Esophagus squamous epithelium (tissue), 5 donors: ENCODE data around the gene TTYH2. TPM values are rescaled to one million over a fixed set of nuclear protein-coding genes. Genes with fewer than 3 reads are reported as not detected.

ENCODE experiments used
- DNase-seq: peaks from one replicate; lab custom pipeline; 2025; lab: John Stamatoyannopoulos, UW
- H3K27ac ChIP-seq, 4 donors: fragments of 200-600 bp; sonication (generic); one replicate each; pipeline ENCODE4 v1.5.1; 2016 to 2019; ENCODE audit warnings: mild to moderate bottlenecking in 1 of 4
- H3K27me3 ChIP-seq, 4 donors: fragments of 200-600 bp; sonication (generic); 1 replicate in 3 of 4; 2 replicates in 1 of 4; pipeline versions ENCODE4 v1.5.1 to v1.6.0; 2017 to 2021; ENCODE audit warnings: antibody characterized with exemption in 1 of 4
- H3K36me3 ChIP-seq, 3 donors: fragments of 200-600 bp; sonication (generic); one replicate each; pipeline ENCODE4 v1.5.1; 2016 to 2019
- H3K4me1 ChIP-seq, 3 donors: fragments of 200-600 bp; sonication (generic); one replicate each; pipeline ENCODE4 v1.5.1; 2017 to 2019
- H3K4me3 ChIP-seq, 4 donors: fragments of 200-600 bp; sonication (generic); 1 replicate in 3 of 4; 2 replicates in 1 of 4; pipeline ENCODE4 v1.5.1; 2016 to 2019; ENCODE audit warnings: mild to moderate bottlenecking in 2 of 4, moderate library complexity in 1 of 4
- H3K9me3 ChIP-seq, 3 donors: fragments of 200-600 bp; sonication (generic); one replicate each; pipeline ENCODE4 v1.5.1; 2016 to 2019
- CTCF ChIP-seq, 6 experiments: fragments of 450-650 bp in 4 of 6; fragments of 200-600 bp in 2 of 6; sonication (generic) in 2 of 6; IDR thresholded peaks; one replicate each; pipeline ENCODE4 v1.5.1; 2016 to 2019; ENCODE audit warnings: antibody characterized with exemption in 6 of 6, mild to moderate bottlenecking in 4 of 6, moderate library complexity in 4 of 6
- POLR2A ChIP-seq, 4 donors: fragments of 450-650 bp; IDR thresholded peaks; one replicate each; pipeline ENCODE4 v1.6.1; 2017; ENCODE audit warnings: antibody characterized with exemption in 4 of 4, mild to moderate bottlenecking in 4 of 4, moderate library complexity in 3 of 4
- WGBS, 2 donors: methylation state at CpG; one replicate each; pipeline ENCODE4 v1.1.5; 2018; 5-methylcytosine and 5-hydroxymethylcytosine counted together
- intact Hi-C: fragments of 100-400 bp; cut with DNase I; formaldehyde crosslinking; loops from one replicate; pipeline ENCODE4 v1.15.0; 2022
- total RNA-seq, 4 donors: library from RNA; depleted of rRNA; stranded (reverse); fragments of >200 nt; gene quantifications; one replicate each; pipeline ENCODE4 v1.1.0, GENCODE V29; 2016
- donor health status: DM: yes; HTN: yes; CAD: no.

Gene TTYH2
- total RNA-seq, 4 donors from 2014 or later, result 0.35 to 6.7 (median 1.8) TPM

- intact Hi-C loops, result loop anchor here (10.0 kb wide), 1 partner anchor 736 kb away; no protein-coding TSS in a partner anchor
- 65 to 67% methylated on average over 1 of the region's 1 CpG for WGBS, 2 donors
- Histone ChIP-seq H3K4me1 (no peaks in the 10 kb centered on the region), H3K27me3 (peaks cover 0 to 34% (median 0%) of the 10 kb centered on the region in 4 donors), H3K4me3 (no peak overlapping the region), H3K27ac (no peak overlapping the region), H3K9me3 (no peaks in the 10 kb centered on the region), H3K36me3 (no peaks in the 10 kb centered on the region)
- TF ChIP-seq CTCF (IDR thresholded peaks at IDR 0.05) (no peak), POLR2A (IDR thresholded peaks at IDR 0.05) (no peak)
- DNase-seq, result no peak
These were observed 42.4 kb upstream of the TTYH2 start for GRCh38 chr17:74170924-74171323.

- H3K27ac ChIP-seq, result no peak overlapping the region
- TF ChIP-seq POLR2A (IDR thresholded peaks at IDR 0.05), result no peak
- TF ChIP-seq CTCF (IDR thresholded peaks at IDR 0.05), result no peak
- 41 to 51% methylated on average over 3 of the region's 3 CpGs for WGBS, 2 donors
- intact Hi-C loops, result loop anchor here (10.0 kb wide), 1 partner anchor 738 kb away; no protein-coding TSS in a partner anchor
- peaks cover 0 to 38% (median 0%) of the 10 kb centered on the region in 4 donors for H3K27me3 ChIP-seq
- H3K4me3 ChIP-seq, result no peak overlapping the region
- no peaks in the 10 kb centered on the region for H3K36me3 ChIP-seq
- no peaks in the 10 kb centered on the region for H3K9me3 ChIP-seq
- H3K4me1 ChIP-seq, result no peaks in the 10 kb centered on the region
- DNase-seq, result no peak
These were observed 40.7 kb upstream of the TTYH2 start for GRCh38 chr17:74172700-74173099.

- no peak overlapping the region for H3K4me3 ChIP-seq
- no peaks in the 10 kb centered on the region for H3K36me3 ChIP-seq
- intact Hi-C loops, result loop anchor here (10.0 kb wide), 1 partner anchor 742 kb away; no protein-coding TSS in a partner anchor
- H3K9me3 ChIP-seq, result no peaks in the 10 kb centered on the region
- no peak for DNase-seq
- H3K4me1 ChIP-seq, result no peaks in the 10 kb centered on the region
- no peak for TF ChIP-seq POLR2A (IDR thresholded peaks at IDR 0.05)
- TF ChIP-seq CTCF (IDR thresholded peaks at IDR 0.05), result peak; percentile 37 to 83 (median 75)
- H3K27me3 ChIP-seq, result peaks cover 0 to 75% (median 0%) of the 10 kb centered on the region in 4 donors
- no peak overlapping the region for H3K27ac ChIP-seq
- WGBS, 2 donors, result 43 to 61% methylated on average over 6 to 8 of the region's 10 CpGs
These were observed 36.8 kb upstream of the TTYH2 start for GRCh38 chr17:74176546-74177001.

- Histone ChIP-seq H3K27me3 (peaks cover 0 to 80% (median 0%) of the 10 kb centered on the region in 4 donors), H3K36me3 (no peaks in the 10 kb centered on the region), H3K4me1 (no peaks in the 10 kb centered on the region), H3K27ac (no peak overlapping the region), H3K4me3 (no peak overlapping the region), H3K9me3 (no peaks in the 10 kb centered on the region)
- intact Hi-C loops, result loop anchor here (10.0 kb wide), 1 partner anchor 742 kb away; no protein-coding TSS in a partner anchor
- WGBS, 2 donors, result 0% methylated on average over 1 of the region's 1 CpG; no CpG with 5 or more reads in 1 of the 2 donors
- TF ChIP-seq CTCF (IDR thresholded peaks at IDR 0.05) (peak in 1 of 6 experiments; percentile 8), POLR2A (IDR thresholded peaks at IDR 0.05) (no peak)
- DNase-seq, result no peak
These were observed 36.3 kb upstream of the TTYH2 start for GRCh38 chr17:74177018-74177450.

- TF ChIP-seq CTCF (IDR thresholded peaks at IDR 0.05) (no peak), POLR2A (IDR thresholded peaks at IDR 0.05) (no peak)
- Histone ChIP-seq H3K36me3 (no peaks in the 10 kb centered on the region), H3K9me3 (no peaks in the 10 kb centered on the region), H3K4me3 (no peak overlapping the region), H3K27ac (no peak overlapping the region), H3K27me3 (peaks cover 0 to 84% (median 0%) of the 10 kb centered on the region in 4 donors), H3K4me1 (peaks cover 0 to 4% (median 0%) of the 10 kb centered on the region in 3 donors)
- intact Hi-C loops, result loop anchor here (10.0 kb wide), 1 partner anchor 745 kb away; no protein-coding TSS in a partner anchor
- DNase-seq, result no peak
- WGBS, 2 donors, result 56 to 71% methylated on average over 4 of the region's 4 CpGs
These were observed 33.8 kb upstream of the TTYH2 start for GRCh38 chr17:74179576-74179975.
